Measurements from ENCODE around the gene FDXR.
"Not testable (repeated sequence)": the region's sequence is repeated elsewhere in the genome, so short reads cannot be mapped to it uniquely, and the experiment has no call there.

GRCh38 chr17:74909097-74909496 is 36.3 kb upstream of the FDXR start:
- TF ChIP-seq GATA2 (IDR thresholded peaks at IDR 0.05; ENCODE audit: insufficient read depth, insufficient read length, low read depth, low read length); CTCF (IDR thresholded peaks at IDR 0.05; ENCODE audit: extremely low read depth in 1 of 2, insufficient read depth in 1 of 2, low read depth in 1 of 2, low read length in 2 of 2); MAX (IDR thresholded peaks at IDR 0.05; ENCODE audit: insufficient read depth, insufficient read length); POLR2AphosphoS5 (IDR thresholded peaks at IDR 0.05; ENCODE audit: insufficient read depth, low read depth, low read length): not testable (repeated sequence)

All from endothelial cell of umbilical vein (primary cell).